ENCODE measurements around the gene CD84. TPM values are rescaled to one million over a fixed set of nuclear protein-coding genes. Genes with fewer than 3 reads are reported as not detected.
"Not testable (repeated sequence)": the region's sequence is repeated elsewhere in the genome, so short reads cannot be mapped to it uniquely, and the experiment has no call there.

The CD84 gene
- total RNA-seq, 3 donors from 2014 or later = 3.8 to 7.3 (median 6.6) TPM

GRCh38 chr1:160560806-160561205 lies 18.5 kb downstream of the CD84 start:
- intact Hi-C loops (cut with DNase I, micrococcal nuclease) = no loop called here
- DNase-seq = no peak
- Histone ChIP-seq H3K9me3 (peaks cover 3% of the 10 kb centered on the region), H3K4me3 (no peak overlapping the region), H3K36me3 (ENCODE audit: low read depth) (no peaks in the 10 kb centered on the region), H3K4me1 (ENCODE audit: low read depth) (no peaks in the 10 kb centered on the region)
- TF ChIP-seq, protein P1, sequence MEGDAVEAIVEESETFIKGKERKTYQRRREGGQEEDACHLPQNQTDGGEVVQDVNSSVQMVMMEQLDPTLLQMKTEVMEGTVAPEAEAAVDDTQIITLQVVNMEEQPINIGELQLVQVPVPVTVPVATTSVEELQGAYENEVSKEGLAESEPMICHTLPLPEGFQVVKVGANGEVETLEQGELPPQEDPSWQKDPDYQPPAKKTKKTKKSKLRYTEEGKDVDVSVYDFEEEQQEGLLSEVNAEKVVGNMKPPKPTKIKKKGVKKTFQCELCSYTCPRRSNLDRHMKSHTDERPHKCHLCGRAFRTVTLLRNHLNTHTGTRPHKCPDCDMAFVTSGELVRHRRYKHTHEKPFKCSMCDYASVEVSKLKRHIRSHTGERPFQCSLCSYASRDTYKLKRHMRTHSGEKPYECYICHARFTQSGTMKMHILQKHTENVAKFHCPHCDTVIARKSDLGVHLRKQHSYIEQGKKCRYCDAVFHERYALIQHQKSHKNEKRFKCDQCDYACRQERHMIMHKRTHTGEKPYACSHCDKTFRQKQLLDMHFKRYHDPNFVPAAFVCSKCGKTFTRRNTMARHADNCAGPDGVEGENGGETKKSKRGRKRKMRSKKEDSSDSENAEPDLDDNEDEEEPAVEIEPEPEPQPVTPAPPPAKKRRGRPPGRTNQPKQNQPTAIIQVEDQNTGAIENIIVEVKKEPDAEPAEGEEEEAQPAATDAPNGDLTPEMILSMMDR (IDR thresholded peaks at IDR 0.05) = no peak
- ATAC-seq = no peak

DNA sequence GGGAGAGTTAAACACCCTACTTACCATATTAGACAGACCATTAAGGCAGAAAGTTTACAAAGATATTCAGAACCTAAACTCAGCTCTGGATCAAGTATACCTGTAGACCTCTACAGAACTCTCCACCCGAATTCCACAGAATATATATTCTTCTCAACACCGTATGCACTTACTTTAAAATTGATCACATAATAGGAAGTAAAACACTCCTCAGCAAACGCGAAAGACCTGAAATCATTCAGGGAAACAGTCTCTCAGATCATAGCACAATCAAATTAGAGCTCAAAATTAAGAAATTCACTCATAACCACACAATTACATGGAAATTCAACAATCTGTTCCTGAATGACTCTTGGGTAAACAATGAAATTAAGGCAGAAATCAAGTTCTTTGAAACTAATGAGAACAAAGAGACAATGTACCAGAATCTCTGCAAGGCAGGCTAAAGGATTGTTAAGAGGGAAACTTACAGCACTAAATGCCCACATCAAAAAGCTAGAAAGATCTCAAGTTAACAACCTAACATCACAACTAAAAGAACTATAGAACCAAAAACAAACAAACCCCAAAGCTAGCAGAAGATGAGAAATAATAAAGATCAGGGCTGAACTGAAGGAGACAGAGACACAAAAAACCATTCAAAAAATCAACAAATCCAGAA lies 19.1 kb downstream of the CD84 start:
- TF ChIP-seq, protein P1 (IDR thresholded peaks at IDR 0.05) = no peak
- no peak overlapping the region for H3K4me3 ChIP-seq
- H3K36me3 ChIP-seq (ENCODE audit: low read depth) = no peaks in the 10 kb centered on the region
- no peaks in the 10 kb centered on the region for H3K4me1 ChIP-seq (ENCODE audit: low read depth)
- intact Hi-C loops (cut with DNase I, micrococcal nuclease) = no loop called here
- DNase-seq = no peak
- H3K9me3 ChIP-seq = peaks cover 3% of the 10 kb centered on the region
- no peak for ATAC-seq

- H3K36me3 ChIP-seq (ENCODE audit: low read depth); H3K4me1 ChIP-seq (ENCODE audit: low read depth); H3K9me3 ChIP-seq; H3K4me3 ChIP-seq; intact Hi-C loops (cut with DNase I, micrococcal nuclease); ATAC-seq; DNase-seq: not testable (repeated sequence)
These were observed 19.9 kb downstream of the CD84 start for GRCh38 chr1:160559437-160559836.

- ATAC-seq (no peak), DNase-seq (no peak)
- Histone ChIP-seq H3K4me1 (ENCODE audit: low read depth) (no peaks in the 10 kb centered on the region), H3K4me3 (no peak overlapping the region), H3K9me3 (peaks cover 3% of the 10 kb centered on the region), H3K36me3 (ENCODE audit: low read depth) (no peaks in the 10 kb centered on the region)
- intact Hi-C loops (cut with DNase I, micrococcal nuclease) = no loop called here
- TF ChIP-seq, protein P1 (IDR thresholded peaks at IDR 0.05) = no peak
These were observed 20.5 kb downstream of the CD84 start for GRCh38 chr1:160558660-160559380.

GRCh38 chr1:160553778-160554177 lies 25.5 kb downstream of the CD84 start:
- Histone ChIP-seq H3K4me3 (no peak overlapping the region), H3K36me3 (ENCODE audit: low read depth) (no peaks in the 10 kb centered on the region), H3K9me3 (no peaks in the 10 kb centered on the region), H3K4me1 (ENCODE audit: low read depth) (no peaks in the 10 kb centered on the region)
- ATAC-seq (no peak), DNase-seq (no peak)
- intact Hi-C loops (cut with DNase I, micrococcal nuclease) = no loop called here
- TF ChIP-seq, protein P1 (IDR thresholded peaks at IDR 0.05) = no peak

GRCh38 chr1:160552425-160552824 lies 26.9 kb downstream of the CD84 start:
- ATAC-seq (no peak), DNase-seq (no peak)
- Histone ChIP-seq H3K4me1 (ENCODE audit: low read depth) (no peaks in the 10 kb centered on the region), H3K9me3 (no peaks in the 10 kb centered on the region), H3K36me3 (ENCODE audit: low read depth) (no peaks in the 10 kb centered on the region), H3K4me3 (no peak overlapping the region)
- intact Hi-C loops (cut with DNase I, micrococcal nuclease) = no loop called here
- TF ChIP-seq, protein P1 (IDR thresholded peaks at IDR 0.05) = no peak

All from mucosa of descending colon (tissue), 3 donors.